K562 (cell line): Measurements from ENCODE around the gene DKC1. TPM values are rescaled to one million over a fixed set of nuclear protein-coding genes. Genes with fewer than 3 reads are reported as not detected.

Experiments used
- C11orf30 ChIP-seq: fragments of 450-650 bp; IDR thresholded peaks from 2 replicates; pipeline ENCODE4 v1.6.1; 2016; ENCODE audit warnings: low read depth, mild to moderate bottlenecking
- E2F5 ChIP-seq: sonication (generic); formaldehyde crosslinking; IDR thresholded peaks from 2 replicates; pipeline ENCODE4 v1.8.0; 2022; ENCODE audit warnings: mild to moderate bottlenecking, missing genetic modification reagents
- LCOR ChIP-seq: sonication (generic); formaldehyde crosslinking; IDR thresholded peaks from 2 replicates; pipeline ENCODE4 v1.8.0; 2022; ENCODE audit warnings: mild to moderate bottlenecking, missing genetic modification reagents
- MEF2A ChIP-seq: IDR thresholded peaks from 2 replicates; pipeline ENCODE4 v1.6.1; 2011; ENCODE audit warnings: low read depth, mild to moderate bottlenecking, low read length, moderate library complexity; ENCODE audit not compliant: control insufficient read depth
- MIER1 ChIP-seq: fragments of 450-650 bp; IDR thresholded peaks from 2 replicates; pipeline ENCODE4 v1.6.1; 2016; ENCODE audit warnings: antibody characterized with exemption, mild to moderate bottlenecking, low read depth
- MLLT1 ChIP-seq, 2 experiments: fragments of 450-650 bp; IDR thresholded peaks; 2 replicates each; pipeline ENCODE4 v1.6.1; 2016
- NEUROD1 ChIP-seq: fragments of 150-350 bp; IDR thresholded peaks from 2 replicates; pipeline ENCODE4 v1.6.1; 2014; ENCODE audit warnings: borderline replicate concordance, low read length, low read depth; ENCODE audit not compliant: partially characterized antibody
- NFXL1 ChIP-seq: fragments of 450-650 bp; formaldehyde crosslinking; IDR thresholded peaks from 2 replicates; pipeline ENCODE4 v1.4.0; 2021; ENCODE audit warnings: mild to moderate bottlenecking
- RFX7 ChIP-seq: fragments of 250-450 bp; sonication (Bioruptor Pico); IDR thresholded peaks from 2 replicates; pipeline ENCODE4 v1.5.1; 2021; ENCODE audit warnings: mild to moderate bottlenecking
- SMAD4 ChIP-seq: fragments of 250-450 bp; sonication (Bioruptor Pico); conservative IDR thresholded peaks from 2 replicates; pipeline ENCODE4 v1.8.0; 2021; ENCODE audit warnings: inconsistent platforms, mild to moderate bottlenecking, moderate library complexity
- SP2 ChIP-seq: IDR thresholded peaks from 2 replicates; pipeline ENCODE4 v1.6.1; 2011; ENCODE audit warnings: mild to moderate bottlenecking, low read depth, low read length, moderate library complexity; ENCODE audit not compliant: poor library complexity, severe bottlenecking; ENCODE audit errors: extremely low read depth
- SUPT5H ChIP-seq: fragments of 450-650 bp; IDR thresholded peaks from 2 replicates; pipeline ENCODE4 v1.6.1; 2016
- TRIM24 ChIP-seq, 2 experiments: fragments of 450-650 bp; IDR thresholded peaks; 2 replicates each; pipeline ENCODE4 v1.6.1; 2016
- XRCC4 ChIP-seq: IDR thresholded peaks from one replicate; pipeline ENCODE4 v1.6.1; 2011; ENCODE audit not compliant: insufficient read depth, insufficient read length; ENCODE audit errors: extremely low read depth
- ZC3H8 ChIP-seq: fragments of 450-650 bp; IDR thresholded peaks from 2 replicates; pipeline ENCODE4 v1.6.1; 2017
- ZFP36 ChIP-seq: fragments of 150-350 bp; IDR thresholded peaks from 2 replicates; pipeline ENCODE4 v1.6.1; 2018; ENCODE audit warnings: low read length, low read depth; ENCODE audit not compliant: partially characterized antibody
- ZNF280A ChIP-seq: fragments of 450-650 bp; IDR thresholded peaks from 2 replicates; pipeline ENCODE4 v1.6.1; 2018; ENCODE audit warnings: mild to moderate bottlenecking, low read depth; ENCODE audit not compliant: partially characterized antibody
- ZNF507 ChIP-seq: conservative IDR thresholded peaks from 2 replicates; pipeline ENCODE4 v1.6.1; 2017; ENCODE audit warnings: missing genetic modification characterization, missing compliant biosample characterization
- ZNF609 ChIP-seq: sonication (generic); formaldehyde crosslinking; IDR thresholded peaks from 2 replicates; pipeline ENCODE4 v1.8.1; 2023; ENCODE audit warnings: missing genetic modification reagents, mild to moderate bottlenecking, borderline replicate concordance
- ZNF79 ChIP-seq: fragments of 250-450 bp; sonication (Bioruptor Pico); IDR thresholded peaks from 2 replicates; pipeline ENCODE4 v1.4.0; 2020; ENCODE audit warnings: low read depth, mild to moderate bottlenecking, moderate library complexity
- polyA plus RNA-seq, 8 experiments: library from polyadenylated mRNA; depleted of rRNA in 4 of 8; stranded (reverse) in 5 of 8; unstranded in 3 of 8; fragments of >200 nt; fragmentation: Nextera tagmentation in 2 of 8; fragmentation: Illumina TruSeq in 1 of 8; extraction: Ambion mirVana in 2 of 8; extraction: Trizol in 1 of 8; gene quantifications; 2 replicates each; pipeline versions ENCODE4 v1.2.1 to v1.2.3, GENCODE V29; 2011 to 2014; ENCODE audit warnings: inconsistent platforms in 1 of 8, missing spikeins in 1 of 8
- total RNA-seq, 7 experiments: library from RNA; depleted of rRNA in 6 of 7; stranded (reverse); fragments of >200 nt in 6 of 7; fragmentation: Illumina TruSeq in 2 of 7; extraction: Trizol in 2 of 7; gene quantifications; 2 replicates each; pipeline versions ENCODE4 v1.2.1 to v1.2.3, GENCODE V29; 2011 to 2021; ENCODE audit warnings: low replicate concordance in 1 of 7

DKC1 gene
- total and polyA plus RNA-seq, 9 of the 15 experiments (the other 6 are each of a cell fraction or from before 2014, with no cell fraction given) = 205 to 313 (median 219) TPM

GRCh38 chrX:154750301-154751202, 12.1 kb upstream of the DKC1 start, which contains the start of gene GAB3 (continued):
- no peak for TF ChIP-seq ZNF609
- no peak for TF ChIP-seq LCOR (CRISPR knock-in tag)
- no peak for TF ChIP-seq RFX7
- TF ChIP-seq NFXL1 (CRISPR knock-in tag) = no peak
- no peak for TF ChIP-seq ZNF507 (tag)
- TF ChIP-seq C11orf30 = peak; percentile 96
- no peak for TF ChIP-seq NEUROD1
- no peak for TF ChIP-seq ZC3H8
- no peak for TF ChIP-seq E2F5 (CRISPR knock-in tag)
- no peak for TF ChIP-seq SP2
- TF ChIP-seq TRIM24 (IDR thresholded peaks at IDR 0.05) = no peak
- TF ChIP-seq ZNF280A = no peak
- peak; percentile 30; the same call in 1 of the 2 replicates for TF ChIP-seq SMAD4 (CRISPR knock-in tag)
- TF ChIP-seq MLLT1 (IDR thresholded peaks at IDR 0.05) = peak; percentile 43 to 47; a peak in 1 of 4 replicates
- no peak for TF ChIP-seq ZNF79 (CRISPR knock-in tag)
- TF ChIP-seq ZFP36 = no peak
- no peak for TF ChIP-seq MEF2A
- no peak for TF ChIP-seq XRCC4
- no peak for TF ChIP-seq MIER1
- no peak for TF ChIP-seq SUPT5H
